K562 (cell line): ENCODE data around the gene E2F1. TPM values are rescaled to one million over a fixed set of nuclear protein-coding genes. Genes with fewer than 3 reads are reported as not detected.

Experiments
- ATF7 ChIP-seq: fragments of 450-650 bp; IDR thresholded peaks from 2 replicates; pipeline ENCODE4 v1.7.1; 2014; ENCODE audit warnings: mild to moderate bottlenecking, moderate library complexity
- BHLHE40 ChIP-seq: IDR thresholded peaks from 2 replicates; pipeline ENCODE4 v1.6.1; 2011; ENCODE audit warnings: low read length, improper control_type of control experiment
- CBX1 ChIP-seq: sonication (generic); IDR thresholded peaks from 2 replicates; pipeline ENCODE4 v1.6.1; 2016; ENCODE audit warnings: antibody characterized with exemption, low read depth, mild to moderate bottlenecking
- EP300 ChIP-seq: IDR thresholded peaks from 2 replicates; pipeline ENCODE4 v1.6.1; 2012; ENCODE audit warnings: low read length, improper control_type of control experiment
- EP400 ChIP-seq: fragments of 450-650 bp; IDR thresholded peaks from 2 replicates; pipeline ENCODE4 v1.6.1; 2017; ENCODE audit warnings: antibody characterized with exemption, mild to moderate bottlenecking, moderate library complexity
- GTF2E2 ChIP-seq: fragments of 200-800 bp; sonication (Bioruptor generic); IDR thresholded peaks from 2 replicates; pipeline ENCODE4 v1.6.1; 2016; ENCODE audit warnings: missing genetic modification characterization, missing compliant biosample characterization
- HSF4 ChIP-seq: fragments of 250-450 bp; sonication (Bioruptor Pico); IDR thresholded peaks from 2 replicates; pipeline ENCODE4 v2.1.2; 2022; ENCODE audit warnings: mild to moderate bottlenecking, moderate library complexity, borderline replicate concordance
- IRF2 ChIP-seq: sonication (generic); formaldehyde crosslinking; IDR thresholded peaks from 2 replicates; pipeline ENCODE4 v1.8.1; 2022; ENCODE audit warnings: mild to moderate bottlenecking, missing genetic modification reagents
- MAZ ChIP-seq, 2 experiments: fragments of 450-650 bp in 1 of 2; sonication (generic) in 1 of 2; formaldehyde crosslinking; IDR thresholded peaks in 1 of 2; conservative IDR thresholded peaks in 1 of 2; 2 replicates each; pipeline versions ENCODE4 v1.4.0 to v1.5.0; 2020; ENCODE audit warnings: mild to moderate bottlenecking in 1 of 2, missing genetic modification reagents in 1 of 2
- NFRKB ChIP-seq: fragments of 450-650 bp; IDR thresholded peaks from 2 replicates; pipeline ENCODE4 v1.6.1; 2016; ENCODE audit warnings: low read depth
- RCOR1 ChIP-seq, 2 experiments: IDR thresholded peaks; 2 replicates each; pipeline ENCODE4 v1.6.1; 2012; ENCODE audit warnings: low read depth in 2 of 2, low read length in 2 of 2, borderline replicate concordance in 1 of 2, improper control_type of control experiment in 1 of 2
- TBP ChIP-seq: optimal IDR thresholded peaks from 2 replicates; pipeline ENCODE3; 2011; ENCODE audit warnings: low read depth, low read length, improper control_type of control experiment
- TEAD2 ChIP-seq: fragments of 450-650 bp; IDR thresholded peaks from 2 replicates; pipeline ENCODE4 v1.6.1; 2016; ENCODE audit warnings: missing genetic modification characterization, control low read depth, missing compliant biosample characterization
- ZNF12 ChIP-seq: sonication (generic); formaldehyde crosslinking; IDR thresholded peaks from 2 replicates; pipeline ENCODE4 v1.4.0; 2020; ENCODE audit warnings: mild to moderate bottlenecking, missing genetic modification reagents
- polyA plus RNA-seq, 8 experiments: library from polyadenylated mRNA; depleted of rRNA in 4 of 8; stranded (reverse) in 5 of 8; unstranded in 3 of 8; fragments of >200 nt; fragmentation: Nextera tagmentation in 2 of 8; fragmentation: Illumina TruSeq in 1 of 8; extraction: Ambion mirVana in 2 of 8; extraction: Trizol in 1 of 8; gene quantifications; 2 replicates each; pipeline versions ENCODE4 v1.2.1 to v1.2.3, GENCODE V29; 2011 to 2014; ENCODE audit warnings: inconsistent platforms in 1 of 8, missing spikeins in 1 of 8
- total RNA-seq, 7 experiments: library from RNA; depleted of rRNA in 6 of 7; stranded (reverse); fragments of >200 nt in 6 of 7; fragmentation: Illumina TruSeq in 2 of 7; extraction: Trizol in 2 of 7; gene quantifications; 2 replicates each; pipeline versions ENCODE4 v1.2.1 to v1.2.3, GENCODE V29; 2011 to 2021; ENCODE audit warnings: low replicate concordance in 1 of 7
- TF ChIP-seq, protein P1 (sequence below): sonication (generic); formaldehyde crosslinking; IDR thresholded peaks from 2 replicates; pipeline ENCODE4 v1.8.1; 2023; ENCODE audit warnings: mild to moderate bottlenecking, missing genetic modification reagents, moderate library complexity
- TF ChIP-seq, protein P2 (sequence below): fragments of 250-450 bp; sonication (Bioruptor Pico); IDR thresholded peaks from 2 replicates; pipeline ENCODE4 v1.4.0; 2020
- TF ChIP-seq, protein P3 (sequence below): IDR thresholded peaks from 2 replicates; pipeline ENCODE4 v1.6.1; 2011; ENCODE audit warnings: borderline replicate concordance, low read depth, mild to moderate bottlenecking, moderate library complexity, low read length; ENCODE audit not compliant: insufficient read depth, poor library complexity, severe bottlenecking

E2F1 gene
- total and polyA plus RNA-seq, 9 of the 15 experiments (the other 6 are each of a cell fraction or from before 2014, with no cell fraction given) = 0.14 to 30.6 (median 13.1) TPM

DNA sequence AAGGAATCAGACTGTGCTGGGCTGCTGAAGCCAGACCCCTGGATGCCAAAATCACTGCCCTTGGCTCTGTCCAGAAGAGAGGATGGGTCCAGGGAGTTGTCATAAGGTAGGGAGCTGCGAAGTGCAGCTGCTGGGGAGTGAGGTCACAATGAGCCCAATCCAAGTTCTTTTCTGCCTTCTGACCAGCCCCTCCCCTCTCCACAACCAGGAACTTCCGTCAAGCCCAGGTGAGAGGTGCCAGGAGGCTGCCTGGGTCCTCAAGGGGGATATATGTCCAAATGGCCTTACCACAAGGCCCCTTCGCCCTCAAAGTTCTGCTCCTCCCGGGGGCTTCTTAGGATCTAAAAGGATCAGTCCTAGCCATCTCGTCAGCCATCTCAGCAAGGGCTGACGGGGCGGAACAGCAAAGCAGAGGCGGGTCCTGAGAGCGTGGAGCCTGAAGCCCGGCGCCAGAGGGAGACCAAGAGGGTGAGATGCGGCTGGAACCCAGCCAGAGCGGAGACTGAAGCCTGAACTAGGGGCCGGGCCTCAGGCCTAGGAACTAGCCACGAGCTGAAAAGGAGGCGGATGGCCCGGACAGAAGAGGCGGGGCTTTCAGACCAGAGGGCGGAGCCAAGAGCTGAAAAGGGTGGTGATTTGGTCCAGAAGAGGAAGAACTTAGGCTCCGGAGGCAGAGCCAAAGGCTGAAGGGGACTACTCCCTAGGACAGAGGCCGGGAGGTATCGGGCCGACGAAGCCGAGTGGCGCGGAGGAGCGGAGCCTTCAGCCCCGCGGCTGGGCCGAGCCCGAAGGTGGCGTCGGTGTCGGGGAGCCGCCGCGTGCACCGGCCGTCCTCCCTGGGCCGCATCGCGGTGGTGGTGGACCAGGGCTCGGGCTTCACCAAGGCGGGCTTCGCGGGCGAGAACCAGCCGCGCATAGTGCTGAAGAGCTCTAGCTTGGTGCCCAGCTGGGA, 19.6 kb downstream of the E2F1 start, which contains the start of gene ACTL10 (continued):
- TF ChIP-seq, protein P1, sequence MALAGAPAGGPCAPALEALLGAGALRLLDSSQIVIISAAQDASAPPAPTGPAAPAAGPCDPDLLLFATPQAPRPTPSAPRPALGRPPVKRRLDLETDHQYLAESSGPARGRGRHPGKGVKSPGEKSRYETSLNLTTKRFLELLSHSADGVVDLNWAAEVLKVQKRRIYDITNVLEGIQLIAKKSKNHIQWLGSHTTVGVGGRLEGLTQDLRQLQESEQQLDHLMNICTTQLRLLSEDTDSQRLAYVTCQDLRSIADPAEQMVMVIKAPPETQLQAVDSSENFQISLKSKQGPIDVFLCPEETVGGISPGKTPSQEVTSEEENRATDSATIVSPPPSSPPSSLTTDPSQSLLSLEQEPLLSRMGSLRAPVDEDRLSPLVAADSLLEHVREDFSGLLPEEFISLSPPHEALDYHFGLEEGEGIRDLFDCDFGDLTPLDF (CRISPR knock-in tag) = 0 out of 2 replicates have a peak, but pooled peaks have one; percentile 67
- TF ChIP-seq EP300 = peak; percentile 12; the same call in 1 of the 2 replicates
- peak; percentile 72 for TF ChIP-seq ATF7
- TF ChIP-seq NFRKB = no peak
- TF ChIP-seq HSF4 (CRISPR knock-in tag) = no peak
- TF ChIP-seq, protein P2, sequence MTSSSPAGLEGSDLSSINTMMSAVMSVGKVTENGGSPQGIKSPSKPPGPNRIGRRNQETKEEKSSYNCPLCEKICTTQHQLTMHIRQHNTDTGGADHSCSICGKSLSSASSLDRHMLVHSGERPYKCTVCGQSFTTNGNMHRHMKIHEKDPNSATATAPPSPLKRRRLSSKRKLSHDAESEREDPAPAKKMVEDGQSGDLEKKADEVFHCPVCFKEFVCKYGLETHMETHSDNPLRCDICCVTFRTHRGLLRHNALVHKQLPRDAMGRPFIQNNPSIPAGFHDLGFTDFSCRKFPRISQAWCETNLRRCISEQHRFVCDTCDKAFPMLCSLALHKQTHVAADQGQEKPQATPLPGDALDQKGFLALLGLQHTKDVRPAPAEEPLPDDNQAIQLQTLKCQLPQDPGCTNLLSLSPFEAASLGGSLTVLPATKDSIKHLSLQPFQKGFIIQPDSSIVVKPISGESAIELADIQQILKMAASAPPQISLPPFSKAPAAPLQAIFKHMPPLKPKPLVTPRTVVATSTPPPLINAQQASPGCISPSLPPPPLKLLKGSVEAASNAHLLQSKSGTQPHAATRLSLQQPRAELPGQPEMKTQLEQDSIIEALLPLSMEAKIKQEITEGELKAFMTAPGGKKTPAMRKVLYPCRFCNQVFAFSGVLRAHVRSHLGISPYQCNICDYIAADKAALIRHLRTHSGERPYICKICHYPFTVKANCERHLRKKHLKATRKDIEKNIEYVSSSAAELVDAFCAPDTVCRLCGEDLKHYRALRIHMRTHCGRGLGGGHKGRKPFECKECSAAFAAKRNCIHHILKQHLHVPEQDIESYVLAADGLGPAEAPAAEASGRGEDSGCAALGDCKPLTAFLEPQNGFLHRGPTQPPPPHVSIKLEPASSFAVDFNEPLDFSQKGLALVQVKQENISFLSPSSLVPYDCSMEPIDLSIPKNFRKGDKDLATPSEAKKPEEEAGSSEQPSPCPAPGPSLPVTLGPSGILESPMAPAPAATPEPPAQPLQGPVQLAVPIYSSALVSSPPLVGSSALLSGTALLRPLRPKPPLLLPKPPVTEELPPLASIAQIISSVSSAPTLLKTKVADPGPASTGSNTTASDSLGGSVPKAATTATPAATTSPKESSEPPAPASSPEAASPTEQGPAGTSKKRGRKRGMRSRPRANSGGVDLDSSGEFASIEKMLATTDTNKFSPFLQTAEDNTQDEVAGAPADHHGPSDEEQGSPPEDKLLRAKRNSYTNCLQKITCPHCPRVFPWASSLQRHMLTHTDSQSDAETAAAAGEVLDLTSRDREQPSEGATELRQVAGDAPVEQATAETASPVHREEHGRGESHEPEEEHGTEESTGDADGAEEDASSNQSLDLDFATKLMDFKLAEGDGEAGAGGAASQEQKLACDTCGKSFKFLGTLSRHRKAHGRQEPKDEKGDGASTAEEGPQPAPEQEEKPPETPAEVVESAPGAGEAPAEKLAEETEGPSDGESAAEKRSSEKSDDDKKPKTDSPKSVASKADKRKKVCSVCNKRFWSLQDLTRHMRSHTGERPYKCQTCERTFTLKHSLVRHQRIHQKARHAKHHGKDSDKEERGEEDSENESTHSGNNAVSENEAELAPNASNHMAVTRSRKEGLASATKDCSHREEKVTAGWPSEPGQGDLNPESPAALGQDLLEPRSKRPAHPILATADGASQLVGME (CRISPR knock-in tag) = peak; percentile 53; the same call in 1 of the 2 replicates
- no peak for TF ChIP-seq IRF2 (CRISPR knock-in tag)
- peak in 1 of 2 experiments; percentile 63; a peak in 1 of 4 replicates for TF ChIP-seq MAZ (CRISPR knock-in tag; conservative IDR thresholded peaks at IDR 0.05 in 1 of 2, IDR thresholded peaks at IDR 0.05 in 1 of 2)
- TF ChIP-seq ZNF12 (CRISPR knock-in tag) = 0 out of 2 replicates have a peak, but pooled peaks have one; percentile 42
- peak; percentile 32; the same call in 1 of the 2 replicates for TF ChIP-seq BHLHE40
- TF ChIP-seq TEAD2 (tag) = no peak
- 0 out of 4 replicates have a peak, but pooled peaks of 1 of the 2 experiments have one; percentile 20 for TF ChIP-seq RCOR1 (IDR thresholded peaks at IDR 0.05; ENCODE audit: borderline replicate concordance in 1 of 2, low read depth in 2 of 2, low read length in 2 of 2)
- peak; percentile 10; the same call in 1 of the 2 replicates for TF ChIP-seq CBX1
- peak; percentile 41; the same call in 1 of the 2 replicates for TF ChIP-seq EP400
- TF ChIP-seq, protein P3, sequence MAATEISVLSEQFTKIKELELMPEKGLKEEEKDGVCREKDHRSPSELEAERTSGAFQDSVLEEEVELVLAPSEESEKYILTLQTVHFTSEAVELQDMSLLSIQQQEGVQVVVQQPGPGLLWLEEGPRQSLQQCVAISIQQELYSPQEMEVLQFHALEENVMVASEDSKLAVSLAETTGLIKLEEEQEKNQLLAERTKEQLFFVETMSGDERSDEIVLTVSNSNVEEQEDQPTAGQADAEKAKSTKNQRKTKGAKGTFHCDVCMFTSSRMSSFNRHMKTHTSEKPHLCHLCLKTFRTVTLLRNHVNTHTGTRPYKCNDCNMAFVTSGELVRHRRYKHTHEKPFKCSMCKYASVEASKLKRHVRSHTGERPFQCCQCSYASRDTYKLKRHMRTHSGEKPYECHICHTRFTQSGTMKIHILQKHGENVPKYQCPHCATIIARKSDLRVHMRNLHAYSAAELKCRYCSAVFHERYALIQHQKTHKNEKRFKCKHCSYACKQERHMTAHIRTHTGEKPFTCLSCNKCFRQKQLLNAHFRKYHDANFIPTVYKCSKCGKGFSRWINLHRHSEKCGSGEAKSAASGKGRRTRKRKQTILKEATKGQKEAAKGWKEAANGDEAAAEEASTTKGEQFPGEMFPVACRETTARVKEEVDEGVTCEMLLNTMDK = peak; percentile 74
- TF ChIP-seq TBP = peak; percentile 53
- TF ChIP-seq GTF2E2 = no peak
